HepG2 (cell line): ENCODE data around the gene RANBP3. TPM values are rescaled to one million over a fixed set of nuclear protein-coding genes. Genes with fewer than 3 reads are reported as not detected.

ENCODE experiments used
- ATAC-seq: fragments of 200-7000 bp; cut with Tn5 transposase; 3 replicates; pipeline ENCODE4 v1.9.1; 2020; ENCODE audit warnings: mild to moderate bottlenecking, moderate library complexity
- BruUV-seq: library from RNA; stranded (reverse); fragments of 400-500 nt; replicated peaks from 2 replicates; lab custom pipeline; 2021; lab: Mats Ljungman, UMichigan
- CTCF ChIA-PET: fragments of 300-600 bp; formaldehyde crosslinking; extraction: SDS; loops from one replicate; lab custom pipeline; 2021; ENCODE audit warnings: low total read pairs, inconsistent platforms, low intra/inter-chr PET ratio; lab: Yijun Ruan, JAX
- POLR2A ChIA-PET: fragments of 350-600 bp; sonication (Branson Sonifier 250); formaldehyde crosslinking; loops from one replicate; lab custom pipeline; 2020; ENCODE audit warnings: antibody characterized with exemption, inconsistent platforms; lab: Yijun Ruan, JAX
- DNase-seq: peaks from one replicate; pipeline ENCODE4 v3.0.0-alpha.2; 2015; ENCODE audit warnings: low spot score
- FAIRE-seq: peaks from 3 replicates; lab custom pipeline; 2011; peaks lifted over from hg19 to GRCh38; lab: Jason Lieb, UNC
- H2AFZ ChIP-seq: one replicate; pipeline ENCODE4 v1.6.1; 2011; ENCODE audit warnings: low read length, inconsistent platforms
- H3K27ac ChIP-seq: fragments of 300-600 bp; 3 replicates; pipeline ENCODE4 v1.8.0; 2011; ENCODE audit warnings: mixed run types, mild to moderate bottlenecking, mixed read lengths, low read length, inconsistent platforms; ENCODE audit not compliant: insufficient read depth; ENCODE audit errors: extremely low read length
- H3K27me3 ChIP-seq, 2 experiments: fragments of 200-600 bp in 1 of 2; 2 replicates in 1 of 2; 3 replicates in 1 of 2; pipeline versions ENCODE4 v1.6.0 to v1.8.0; 2011; ENCODE audit warnings: low read length in 2 of 2, mild to moderate bottlenecking in 2 of 2, moderate library complexity in 2 of 2, inconsistent platforms in 1 of 2; ENCODE audit not compliant: insufficient read depth in 2 of 2, control insufficient read depth in 1 of 2
- H3K36me3 ChIP-seq, 2 experiments: fragments of 200-600 bp in 1 of 2; replicated peaks in 1 of 2; 2 replicates in 1 of 2; 3 replicates in 1 of 2; pipeline versions ENCODE4 v1.5.1 to v1.8.0; 2011; ENCODE audit warnings: low read length in 2 of 2, inconsistent platforms in 1 of 2; ENCODE audit not compliant: insufficient read depth in 2 of 2, control insufficient read depth in 1 of 2
- H3K4me1 ChIP-seq: 2 replicates; pipeline ENCODE4 v1.5.1; 2012; ENCODE audit warnings: low read length, inconsistent platforms; ENCODE audit not compliant: insufficient read depth
- H3K4me2 ChIP-seq: 2 replicates; pipeline ENCODE4 v1.6.0; 2011; ENCODE audit warnings: low read depth, low read length, inconsistent platforms
- H3K4me3 ChIP-seq, 3 experiments: fragments of 200-600 bp in 1 of 3; sonication (generic), shearing (Covaris generic) in 1 of 3; replicated peaks in 1 of 3; 2 replicates each; pipeline ENCODE4 v1.5.1; 2011 to 2016; ENCODE audit warnings: low read length in 3 of 3, inconsistent platforms in 2 of 3, low read depth in 2 of 3, mild to moderate bottlenecking in 2 of 3, control low read depth in 1 of 3, mixed read lengths in 1 of 3; ENCODE audit not compliant: insufficient read depth in 1 of 3
- H3K79me2 ChIP-seq: one replicate; pipeline ENCODE4 v1.6.1; 2011; ENCODE audit warnings: low read length, inconsistent platforms; ENCODE audit not compliant: insufficient read depth
- H3K9ac ChIP-seq: 2 replicates; pipeline ENCODE4 v1.6.0; 2011; ENCODE audit warnings: mild to moderate bottlenecking, low read depth, low read length, inconsistent platforms; ENCODE audit not compliant: insufficient read depth
- H3K9me3 ChIP-seq: 2 replicates; pipeline ENCODE4 v1.5.1; 2012; ENCODE audit warnings: mild to moderate bottlenecking, low read length
- H4K20me1 ChIP-seq: 2 replicates; pipeline ENCODE4 v1.6.0; 2011; ENCODE audit warnings: inconsistent platforms, mild to moderate bottlenecking, low read length, moderate library complexity; ENCODE audit not compliant: insufficient read depth
- AHR ChIP-seq: IDR thresholded peaks from 2 replicates; pipeline ENCODE4 v1.6.1; 2018; ENCODE audit warnings: missing genetic modification reagents, missing compliant biosample characterization
- E2F1 ChIP-seq: sonication (generic); formaldehyde crosslinking; IDR thresholded peaks from 2 replicates; pipeline ENCODE4 v1.5.0; 2020; ENCODE audit warnings: missing genetic modification reagents
- IRX3 ChIP-seq: sonication (generic); formaldehyde crosslinking; IDR thresholded peaks from 2 replicates; pipeline ENCODE4 v1.8.1; 2023; ENCODE audit warnings: mild to moderate bottlenecking, low read depth, missing genetic modification reagents, borderline replicate concordance
- KLF13 ChIP-seq: sonication (generic); formaldehyde crosslinking; IDR thresholded peaks from 2 replicates; pipeline ENCODE4 v1.4.0; 2020; ENCODE audit warnings: mild to moderate bottlenecking, missing genetic modification reagents
- SNAPC4 ChIP-seq: sonication (generic); formaldehyde crosslinking; IDR thresholded peaks from 2 replicates; pipeline ENCODE4 v1.4.0; 2020; ENCODE audit warnings: mild to moderate bottlenecking, missing genetic modification reagents
- SRF ChIP-seq: IDR thresholded peaks from 2 replicates; pipeline ENCODE4 v1.6.1; 2011; ENCODE audit warnings: mild to moderate bottlenecking, low read depth, low read length, moderate library complexity
- SRSF4 ChIP-seq: fragments of 200-400 bp; formaldehyde crosslinking; IDR thresholded peaks from one replicate; pipeline ENCODE4 v1.6.1; 2018; ENCODE audit warnings: mild to moderate bottlenecking, low read depth, low read length, moderate library complexity; ENCODE audit not compliant: poor library complexity, severe bottlenecking
- TCF7L2 ChIP-seq: IDR thresholded peaks from 2 replicates; pipeline ENCODE4 v1.6.1; 2011; ENCODE audit warnings: mild to moderate bottlenecking, low read depth, low read length, moderate library complexity
- TEAD3 ChIP-seq: optimal IDR thresholded peaks from 2 replicates; pipeline ENCODE3; 2016; ENCODE audit warnings: borderline replicate concordance
- TSC22D2 ChIP-seq: sonication (generic); formaldehyde crosslinking; IDR thresholded peaks from 2 replicates; pipeline ENCODE4 v1.5.1; 2020; ENCODE audit warnings: missing genetic modification reagents, mild to moderate bottlenecking, borderline replicate concordance
- ZNF205 ChIP-seq: IDR thresholded peaks from 2 replicates; pipeline ENCODE4 v1.6.1; 2018; ENCODE audit warnings: missing biosample characterization, missing genetic modification reagents
- ZNF350 ChIP-seq: sonication (generic); formaldehyde crosslinking; IDR thresholded peaks from 2 replicates; pipeline ENCODE4 v1.4.0; 2020; ENCODE audit warnings: mild to moderate bottlenecking, low read depth, missing genetic modification reagents, borderline replicate concordance
- ZNF512B ChIP-seq: sonication (generic); formaldehyde crosslinking; IDR thresholded peaks from 2 replicates; pipeline ENCODE4 v1.5.1; 2020; ENCODE audit warnings: missing genetic modification reagents, mild to moderate bottlenecking, borderline replicate concordance
- ZNF569 ChIP-seq: sonication (generic); formaldehyde crosslinking; IDR thresholded peaks from 2 replicates; pipeline ENCODE4 v1.5.0; 2020; ENCODE audit warnings: mild to moderate bottlenecking, missing genetic modification reagents, moderate library complexity, borderline replicate concordance
- ZNF672 ChIP-seq: sonication (generic); formaldehyde crosslinking; IDR thresholded peaks from 2 replicates; pipeline ENCODE4 v1.8.1; 2022; ENCODE audit warnings: missing genetic modification reagents
- ZNF883 ChIP-seq: sonication (generic); formaldehyde crosslinking; IDR thresholded peaks from 2 replicates; pipeline ENCODE4 v1.5.1; 2020; ENCODE audit warnings: mild to moderate bottlenecking, missing genetic modification reagents; ENCODE audit errors: not compliant biosample characterization
- WGBS: methylation state at CpG from one replicate; pipeline ENCODE4 v1.1.6; 2017; ENCODE audit warnings: low lambda C conversion rate; 5-methylcytosine and 5-hydroxymethylcytosine counted together
- in situ Hi-C: cut with HindIII; loops from 2 replicates; pipeline ENCODE4 v1.10.0; 2017; ENCODE audit warnings: low pct_unique_long_range_greater_than_20kb; ENCODE audit not compliant: extremely low pct_ligation_motif_present
- intact Hi-C: fragments of 100-400 bp; cut with micrococcal nuclease; formaldehyde crosslinking; loops from one replicate; pipeline ENCODE4 v1.10.0; 2022; ENCODE audit not compliant: unreplicated experiment
- polyA plus RNA-seq, 8 experiments: library from polyadenylated mRNA; depleted of rRNA in 3 of 8; stranded (reverse) in 7 of 8; unstranded in 1 of 8; fragments of >200 nt; fragmentation: Illumina TruSeq in 4 of 8; extraction: Trizol in 4 of 8; gene quantifications; 2 replicates each; pipeline versions ENCODE4 v1.2.1 to v1.2.3, GENCODE V29; 2011 to 2016; ENCODE audit warnings: low read depth in 4 of 8, missing spikeins in 1 of 8, mixed read lengths in 1 of 8; ENCODE audit not compliant: insufficient read depth in 1 of 8
- total RNA-seq, 5 experiments: library from RNA; depleted of rRNA; stranded (reverse); fragments of >200 nt; fragmentation: Illumina TruSeq; extraction: Trizol; gene quantifications; 2 replicates each; pipeline ENCODE4 v1.2.3, GENCODE V29; 2016; ENCODE audit warnings: low read depth in 1 of 5

Gene RANBP3
- total and polyA plus RNA-seq, 2 of the 13 experiments (the other 11 are each of a cell fraction or from before 2014, with no cell fraction given): 39.5 to 149 TPM

GRCh38 chr19:5951338-5951861, 26.5 kb downstream of the RANBP3 start:
- Histone ChIP-seq H2AFZ (no peak overlapping the region), H3K79me2 (peaks cover 93% of the 10 kb centered on the region), H3K9me3 (no peaks in the 10 kb centered on the region), H3K4me2 (no peak overlapping the region), H3K36me3 (peaks cover 17 to 49% of the 10 kb centered on the region in 2 experiments; a peak in 4 of 5 replicates), H3K27ac (no peak overlapping the region), H3K9ac (no peak overlapping the region), H3K27me3 (no peaks in the 10 kb centered on the region), H3K4me1 (peaks cover 52% of the 10 kb centered on the region), H3K4me3 (no peak overlapping the region), H4K20me1 (peaks cover 20% of the 10 kb centered on the region; the same call in 1 of the 2 replicates)
- WGBS: 95% methylated on average over 16 of the region's 19 CpGs
- DNase-seq: no peak
- intact Hi-C loops: no loop called here
- no peak for FAIRE-seq
- ChIA-PET CTCF (no interaction called here), POLR2A (interaction anchor here (1.6 kb wide), 1 partner anchor 11 kb away, joined by 6 read pairs; no protein-coding TSS in a partner anchor)
- in situ Hi-C loops: loop anchor here (5.0 kb wide), 1 partner anchor 39 kb away; the partner anchor contains the start of gene CAPS
- BruUV-seq: no TSS peak
- ATAC-seq: no peak
- no peak for TF ChIP-seq SRSF4
- no peak for TF ChIP-seq IRX3 (CRISPR knock-in tag)
- TF ChIP-seq SNAPC4 (CRISPR knock-in tag): no peak
- TF ChIP-seq KLF13 (CRISPR knock-in tag): no peak
- TF ChIP-seq TEAD3 (CRISPR knock-in tag): no peak
- TF ChIP-seq ZNF350 (CRISPR knock-in tag): no peak
- TF ChIP-seq E2F1: no peak
- no peak for TF ChIP-seq ZNF883 (CRISPR knock-in tag)
- no peak for TF ChIP-seq TCF7L2
- no peak for TF ChIP-seq TSC22D2
- TF ChIP-seq SRF: no peak
- TF ChIP-seq ZNF672 (CRISPR knock-in tag): no peak
- TF ChIP-seq ZNF205: no peak
- no peak for TF ChIP-seq ZNF512B (CRISPR knock-in tag)
- no peak for TF ChIP-seq AHR (CRISPR knock-in tag)
- TF ChIP-seq ZNF569 (CRISPR knock-in tag): no peak
